A549 treated with AZD2906 at 1 μM for 4 hours (cell line): ENCODE data around the gene CXCL11. TPM values are rescaled to one million over a fixed set of nuclear protein-coding genes. Genes with fewer than 3 reads are reported as not detected.

Experiments used
- total RNA-seq: library from RNA; stranded (reverse); fragments of 200-300 nt; extraction: Qiagen RNA extraction; gene quantifications from 5 replicates; pipeline ENCODE4 v1.2.3, GENCODE V29; 2022

Gene CXCL11
- total RNA-seq = 0.08 to 0.20 TPM (median 0.14 TPM) in 5 replicates

DNA sequence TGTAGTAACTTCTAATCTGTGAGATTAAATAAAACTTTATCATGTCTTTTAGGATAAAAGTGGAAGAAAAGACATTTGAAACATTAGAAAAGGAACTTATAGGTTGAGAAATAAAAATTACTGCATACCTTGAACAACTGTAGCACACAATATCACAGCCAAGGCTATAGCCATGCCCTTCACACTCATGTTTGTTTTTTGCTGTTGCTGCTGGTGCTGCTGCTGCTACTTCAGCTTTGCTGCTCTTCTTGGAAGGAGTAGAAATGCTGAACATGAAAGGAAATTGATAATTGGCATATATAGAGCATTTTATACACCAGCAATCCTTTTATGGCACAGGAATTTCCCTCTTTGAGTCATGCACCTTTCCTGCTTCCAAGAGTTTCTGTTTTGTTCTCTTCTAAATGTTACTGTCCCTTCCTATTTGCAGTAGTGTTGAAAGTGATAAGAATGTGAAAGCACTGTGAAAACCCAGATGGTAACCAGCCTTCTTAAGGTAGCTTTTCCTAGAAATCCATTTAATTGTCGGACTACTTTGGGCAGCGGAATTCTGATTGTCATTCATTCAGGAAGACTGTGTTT is at the start of gene CXCL11:
Gene CXCL11, minus strand, starts transcription at position 272 of the 582 bp plus-strand sequence. Its CDS starts 83 bp downstream, at position 189.

GRCh38 chr4:76074468-76074867 is 38.6 kb upstream of the CXCL11 start, which contains the start of gene ART3:
TSS of gene ART3 (plus strand) at chr4:76074709. CDS start at chr4:76075890, 1,181 bp downstream.

GRCh38 chr4:76023389-76023788 is 12.5 kb downstream of the CXCL11 start, which contains the start of gene CXCL10:
TSS of gene CXCL10 (minus strand) at chr4:76023497. CDS start at chr4:76023431, 66 bp downstream.

DNA sequence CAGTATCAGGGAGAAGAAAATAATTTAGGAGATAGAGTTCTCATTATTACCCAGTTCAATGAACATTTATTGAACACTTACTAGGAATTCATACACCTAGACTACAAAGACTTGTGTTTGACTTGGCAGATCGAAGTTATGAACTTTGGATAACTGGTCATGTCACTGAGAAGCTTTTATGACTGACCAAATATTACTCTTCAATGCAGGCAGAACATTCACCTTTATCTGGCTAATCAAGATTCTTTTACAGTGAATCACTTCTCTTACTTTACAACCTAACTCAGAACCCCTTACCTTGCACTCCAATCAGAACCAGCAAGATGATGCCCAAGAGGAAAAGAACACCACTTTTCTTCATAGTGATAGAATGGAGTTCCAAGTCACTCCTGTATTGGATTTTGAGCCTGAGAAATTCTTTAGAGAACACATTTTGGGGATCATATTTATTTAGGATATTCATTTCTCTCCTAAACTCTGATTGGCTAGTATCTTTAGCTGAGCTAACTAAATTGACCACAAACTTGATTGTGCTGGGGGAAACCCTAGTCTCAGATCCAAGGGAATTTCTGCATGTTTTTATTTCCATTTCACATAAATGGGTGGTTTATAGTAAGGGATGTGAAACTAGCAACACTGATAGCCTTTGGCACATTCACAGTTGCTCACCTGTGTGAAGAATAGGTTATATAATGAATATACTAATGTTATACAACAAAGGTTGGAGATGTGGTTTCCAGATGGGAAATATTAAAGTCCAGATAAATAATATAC is 28.6 kb downstream of the CXCL11 start, which contains the start of gene CXCL9:
Gene CXCL9, minus strand, starts transcription at position 421 of the 774 bp plus-strand sequence. Its CDS starts 60 bp downstream, at position 361.

Other genes starting within 250 kb of the CXCL11 start
- not detected in 5 replicates for gene PPEF2, start 133.6 kb downstream of the CXCL11 start, total RNA-seq
- 22.0 to 25.2 TPM (median 23.8 TPM) in 5 replicates for gene NAAA, start 95.1 kb downstream of the CXCL11 start, total RNA-seq
- 13.5 to 17.5 TPM (median 14.0 TPM) in 5 replicates for gene SDAD1, start 45.1 kb downstream of the CXCL11 start, total RNA-seq
- not detected in 5 replicates for gene CXCL9, start 28.6 kb downstream of the CXCL11 start, total RNA-seq
- 0.06 to 0.21 TPM (median 0.07 TPM) in 4 of 5 replicates, not detected in the other for gene CXCL10, start 12.6 kb downstream of the CXCL11 start, total RNA-seq
- gene ART3, start 38.6 kb upstream of the CXCL11 start, total RNA-seq = not detected in 5 replicates
- 24.5 to 39.8 TPM (median 26.1 TPM) in 5 replicates for gene NUP54, start 112.3 kb upstream of the CXCL11 start, total RNA-seq
- gene SCARB2, start 177.8 kb upstream of the CXCL11 start, total RNA-seq = 42.3 to 57.2 TPM (median 48.3 TPM) in 5 replicates
- gene FAM47E, start 215.7 kb upstream of the CXCL11 start, total RNA-seq = 0.10 to 0.21 TPM (median 0.15 TPM) in 5 replicates